HepG2 (cell line): ENCODE measurements around the gene RAB40C. TPM values are rescaled to one million over a fixed set of nuclear protein-coding genes. Genes with fewer than 3 reads are reported as not detected.

Source experiments
- AFF4 ChIP-seq: sonication (generic); formaldehyde crosslinking; IDR thresholded peaks from 2 replicates; pipeline ENCODE4 v1.4.0; 2020; ENCODE audit warnings: missing genetic modification reagents
- ATF7 ChIP-seq, 2 experiments: fragments of 450-650 bp in 1 of 2; sonication (generic) in 1 of 2; formaldehyde crosslinking in 1 of 2; IDR thresholded peaks; 2 replicates each; pipeline versions ENCODE4 v1.4.0 to v1.6.1; 2016 to 2020; ENCODE audit warnings: antibody characterized with exemption in 1 of 2, mild to moderate bottlenecking in 1 of 2, missing genetic modification reagents in 1 of 2
- EHMT2 ChIP-seq: fragments of 200-600 bp; sonication (generic); IDR thresholded peaks from 2 replicates; pipeline ENCODE4 v1.7.0; 2017; ENCODE audit warnings: antibody characterized with exemption, low read depth, low read length, borderline replicate concordance
- ESRRA ChIP-seq: sonication (generic); formaldehyde crosslinking; IDR thresholded peaks from 2 replicates; pipeline ENCODE4 v1.5.1; 2020; ENCODE audit warnings: mild to moderate bottlenecking, low read depth, missing genetic modification reagents
- GMEB2 ChIP-seq: IDR thresholded peaks from 2 replicates; pipeline ENCODE4 v1.6.1; 2016; ENCODE audit warnings: missing biosample characterization, missing genetic modification reagents, low read depth
- HINFP ChIP-seq: sonication (generic); formaldehyde crosslinking; IDR thresholded peaks from 2 replicates; pipeline ENCODE4 v1.4.0; 2020; ENCODE audit warnings: low read depth, mild to moderate bottlenecking, missing genetic modification reagents
- KLF12 ChIP-seq: sonication (generic); formaldehyde crosslinking; IDR thresholded peaks from 2 replicates; pipeline ENCODE4 v1.4.0; 2020; ENCODE audit warnings: missing genetic modification reagents, borderline replicate concordance
- NR2F2 ChIP-seq: IDR thresholded peaks from 2 replicates; pipeline ENCODE4 v1.6.1; 2012; ENCODE audit warnings: low read depth, inconsistent platforms, borderline replicate concordance
- PATZ1 ChIP-seq: sonication (generic); formaldehyde crosslinking; IDR thresholded peaks from 2 replicates; pipeline ENCODE4 v1.4.0; 2020; ENCODE audit warnings: missing genetic modification reagents
- REPIN1 ChIP-seq: sonication (generic); formaldehyde crosslinking; IDR thresholded peaks from 2 replicates; pipeline ENCODE4 v1.8.0; 2022; ENCODE audit warnings: missing genetic modification reagents, low read depth, mild to moderate bottlenecking, borderline replicate concordance
- RFX1 ChIP-seq: fragments of 450-650 bp; IDR thresholded peaks from 2 replicates; pipeline ENCODE4 v1.6.1; 2017
- SCMH1 ChIP-seq: sonication (generic); formaldehyde crosslinking; IDR thresholded peaks from 2 replicates; pipeline ENCODE4 v1.9.0; 2021; ENCODE audit warnings: missing genetic modification reagents, mild to moderate bottlenecking, borderline replicate concordance
- ZBTB14 ChIP-seq: sonication (generic); formaldehyde crosslinking; IDR thresholded peaks from 2 replicates; pipeline ENCODE4 v1.4.0; 2020; ENCODE audit warnings: missing genetic modification reagents
- ZMYM4 ChIP-seq: sonication (generic); formaldehyde crosslinking; IDR thresholded peaks from 2 replicates; pipeline ENCODE4 v1.8.1; 2023; ENCODE audit warnings: mild to moderate bottlenecking, missing genetic modification reagents
- ZNF34 ChIP-seq: sonication (generic); formaldehyde crosslinking; IDR thresholded peaks from 2 replicates; pipeline ENCODE4 v1.4.0; 2020; ENCODE audit warnings: mild to moderate bottlenecking, missing genetic modification reagents, borderline replicate concordance
- ZNF839 ChIP-seq: sonication (generic); formaldehyde crosslinking; IDR thresholded peaks from 2 replicates; pipeline ENCODE4 v1.4.0; 2020; ENCODE audit warnings: missing genetic modification reagents, mild to moderate bottlenecking, borderline replicate concordance
- polyA plus RNA-seq, 8 experiments: library from polyadenylated mRNA; depleted of rRNA in 3 of 8; stranded (reverse) in 7 of 8; unstranded in 1 of 8; fragments of >200 nt; fragmentation: Illumina TruSeq in 4 of 8; extraction: Trizol in 4 of 8; gene quantifications; 2 replicates each; pipeline versions ENCODE4 v1.2.1 to v1.2.3, GENCODE V29; 2011 to 2016; ENCODE audit warnings: low read depth in 4 of 8, missing spikeins in 1 of 8, mixed read lengths in 1 of 8; ENCODE audit not compliant: insufficient read depth in 1 of 8
- total RNA-seq, 5 experiments: library from RNA; depleted of rRNA; stranded (reverse); fragments of >200 nt; fragmentation: Illumina TruSeq; extraction: Trizol; gene quantifications; 2 replicates each; pipeline ENCODE4 v1.2.3, GENCODE V29; 2016; ENCODE audit warnings: low read depth in 1 of 5

The RAB40C gene
- total and polyA plus RNA-seq, 2 of the 13 experiments (the other 11 are each of a cell fraction or from before 2014, with no cell fraction given) = 7.7 to 11.5 TPM

GRCh38 chr16:543301-544164 is 46.3 kb upstream of the RAB40C start (continued):
- TF ChIP-seq ZNF839 (CRISPR knock-in tag) = peak; percentile 17; the same call in 1 of the 2 replicates
- no peak for TF ChIP-seq ESRRA (CRISPR knock-in tag)
- TF ChIP-seq HINFP (CRISPR knock-in tag) = no peak
- TF ChIP-seq ZMYM4 (CRISPR knock-in tag) = peak; percentile 32; the same call in 1 of the 2 replicates
- 0 out of 2 replicates have a peak, but pooled peaks have one; percentile 34 for TF ChIP-seq KLF12
- no peak for TF ChIP-seq RFX1
- 0 out of 2 replicates have a peak, but pooled peaks have one; percentile 31 for TF ChIP-seq ZBTB14 (CRISPR knock-in tag)
- TF ChIP-seq GMEB2 = no peak
- no peak for TF ChIP-seq REPIN1
- no peak for TF ChIP-seq ZNF34 (CRISPR knock-in tag)
- no peak for TF ChIP-seq ATF7 (IDR thresholded peaks at IDR 0.05)
- TF ChIP-seq ATF7 (CRISPR knock-in tag; IDR thresholded peaks at IDR 0.05) = peak; percentile 11; the same call in 1 of the 2 replicates
- TF ChIP-seq EHMT2 = no peak
- TF ChIP-seq PATZ1 = peak; percentile 90
- no peak for TF ChIP-seq SCMH1 (CRISPR knock-in tag)
- no peak for TF ChIP-seq NR2F2
- TF ChIP-seq AFF4 (CRISPR knock-in tag) = no peak
